ENCODE data around the gene HPF1.
"Not testable (repeated sequence)": the region's sequence is repeated elsewhere in the genome, so short reads cannot be mapped to it uniquely, and the experiment has no call there.

Gene HPF1

DNA sequence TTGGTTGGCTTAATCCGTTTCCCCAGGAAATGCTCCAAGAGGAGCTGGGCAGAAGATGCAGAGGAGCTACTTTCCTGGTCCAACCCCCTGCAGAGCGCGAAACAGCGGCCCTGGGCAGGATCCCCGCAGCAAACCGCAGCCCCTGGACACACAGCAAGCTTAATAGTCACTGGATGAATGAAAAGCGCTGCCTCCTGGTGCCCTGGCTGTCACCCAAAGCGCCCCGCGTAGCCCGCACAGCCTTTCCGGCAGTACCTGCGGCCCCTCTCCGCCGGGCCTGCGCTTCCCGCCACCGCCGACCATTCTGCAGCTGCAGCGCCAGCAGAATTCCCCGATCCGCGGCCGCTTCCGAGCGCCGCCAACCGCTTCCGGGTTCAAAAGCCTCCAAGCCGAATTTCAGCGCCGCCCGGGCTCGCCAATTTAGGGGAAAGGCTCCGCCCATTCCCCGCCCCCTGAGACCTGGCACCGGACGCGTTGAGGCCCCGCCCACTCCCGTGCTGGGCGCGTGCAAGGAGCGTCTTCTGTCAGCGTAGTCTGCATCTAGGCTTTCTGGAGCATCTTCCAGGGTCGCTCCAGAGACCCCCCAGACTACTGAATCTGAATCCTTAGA, at the start of gene HPF1:
Gene HPF1, minus strand, starts transcription at position 370 of the 610 bp plus-strand sequence. Its CDS starts 67 bp downstream, at position 303.
- DNase-seq: peak; percentile 81 to 86

- DNase-seq: not testable (repeated sequence)
Observed at GRCh38 chr4:169806770-169807169, 49.0 kb upstream of the HPF1 start.

- DNase-seq: no peak
Observed at GRCh38 chr4:169803413-169803812, 45.7 kb upstream of the HPF1 start.

- no peak for DNase-seq
Observed at GRCh38 chr4:169802873-169803272, 45.1 kb upstream of the HPF1 start.

DNA sequence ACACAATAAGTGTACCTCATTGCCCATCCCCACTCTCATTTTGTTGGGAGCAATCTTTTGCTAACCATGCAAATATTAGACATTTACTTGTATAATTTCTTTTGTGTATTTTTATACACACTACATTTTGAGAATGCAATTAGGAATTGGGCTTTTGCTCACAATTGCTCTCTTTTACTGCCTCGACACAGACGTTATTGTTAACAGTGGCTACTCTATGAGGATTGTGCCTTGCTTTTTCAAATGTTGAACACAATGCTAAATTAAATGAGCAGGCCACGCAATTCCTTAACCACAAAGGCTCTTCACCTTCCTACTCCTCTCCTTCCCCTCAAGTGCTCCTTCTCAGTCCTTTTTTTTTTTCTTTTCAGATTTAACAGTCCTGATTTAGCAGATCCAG, 42.8 kb upstream of the HPF1 start:
- DNase-seq: peak; percentile 4 to 72

DNA sequence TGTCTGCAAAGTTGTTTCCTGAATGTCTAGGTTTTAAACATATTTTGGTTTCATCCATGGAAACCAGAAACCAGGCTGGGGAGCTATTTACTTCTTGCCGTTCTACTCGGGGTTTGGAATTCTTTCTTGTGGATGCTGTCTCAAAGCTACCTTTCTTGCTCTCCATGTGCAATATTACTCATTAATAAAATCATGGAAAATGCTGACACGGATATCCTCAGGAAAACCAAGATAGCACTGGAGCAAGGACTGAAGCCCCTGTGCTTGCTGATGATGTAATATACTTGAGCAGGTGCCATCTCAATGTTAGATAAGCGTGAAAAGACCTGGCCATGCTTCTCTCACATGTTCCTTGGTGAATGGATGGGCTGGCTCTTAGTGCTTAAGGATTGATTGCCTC, 41.5 kb upstream of the HPF1 start:
- DNase-seq: no peak

DNA sequence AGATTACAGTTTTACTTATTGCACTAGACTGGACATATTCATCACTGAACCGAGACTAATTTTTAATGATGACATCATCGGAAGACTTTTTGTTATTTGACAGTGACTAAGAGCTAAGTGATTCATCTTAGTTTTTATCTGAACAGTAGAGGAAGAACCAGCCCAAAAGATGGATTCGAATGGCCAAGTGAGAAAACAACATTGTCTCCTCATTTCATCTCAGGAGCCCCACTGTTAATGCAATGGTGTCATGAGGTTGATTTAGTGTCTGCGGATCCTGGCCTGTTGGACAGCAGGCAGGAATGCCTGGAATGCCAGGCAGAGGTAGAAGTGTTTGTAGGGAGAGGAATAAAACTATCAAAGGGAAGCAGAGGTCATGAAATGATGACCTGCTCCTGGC, 37.8 kb upstream of the HPF1 start:
- no peak for DNase-seq

GRCh38 chr4:169791527-169792156, 33.9 kb upstream of the HPF1 start:
- DNase-seq: peak; percentile 66 to 75

DNA sequence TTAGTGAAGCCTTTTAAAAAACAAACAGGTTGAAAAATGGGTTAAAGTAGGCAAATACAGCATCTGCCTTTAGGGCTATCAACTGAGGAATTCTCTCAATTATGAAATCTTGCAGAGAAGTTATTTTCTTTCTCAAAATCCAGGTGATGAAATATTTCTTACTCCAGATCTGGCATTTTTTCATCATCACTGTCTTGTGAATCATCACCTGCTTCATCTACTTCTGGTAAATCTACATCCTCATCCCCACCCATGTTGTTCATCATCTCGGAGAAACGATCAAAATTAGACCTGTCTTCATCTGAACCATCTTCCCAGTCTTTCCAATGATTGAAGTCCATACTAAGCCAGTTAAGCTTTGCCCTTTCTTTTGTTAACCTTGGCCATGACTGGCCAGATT, 33.3 kb upstream of the HPF1 start:
- no peak for DNase-seq

GRCh38 chr4:169774466-169775445, 17.0 kb upstream of the HPF1 start:
- no peak for DNase-seq

- peak; percentile 5 to 41 for DNase-seq
Observed at GRCh38 chr4:169773889-169774288, 16.1 kb upstream of the HPF1 start.

DNA sequence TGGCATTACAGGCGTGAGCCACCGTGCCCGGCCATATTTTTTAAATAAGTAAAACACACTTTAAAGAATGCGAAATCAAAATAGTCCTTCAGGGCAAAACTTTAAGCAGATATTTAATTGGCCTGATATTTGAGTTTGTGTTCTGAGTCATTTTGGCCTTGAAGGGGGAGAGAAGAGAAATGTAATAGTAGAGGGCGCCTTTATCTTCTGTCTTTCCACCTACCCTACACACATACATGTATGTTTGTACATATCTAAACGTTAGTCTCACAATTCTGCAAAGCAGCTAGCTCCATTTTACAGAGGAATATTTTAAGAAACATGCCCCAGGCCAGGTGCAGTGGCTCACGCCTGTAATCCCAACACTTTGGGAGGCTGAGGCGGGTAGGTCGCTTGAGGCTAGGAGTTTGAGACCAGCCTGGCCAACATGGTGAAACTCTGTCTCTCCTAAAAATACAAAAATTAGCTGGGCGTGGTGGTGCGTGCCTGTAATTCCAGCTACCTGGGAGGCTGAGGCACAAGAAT, 13.9 kb upstream of the HPF1 start:
- DNase-seq: not testable (repeated sequence)

DNA sequence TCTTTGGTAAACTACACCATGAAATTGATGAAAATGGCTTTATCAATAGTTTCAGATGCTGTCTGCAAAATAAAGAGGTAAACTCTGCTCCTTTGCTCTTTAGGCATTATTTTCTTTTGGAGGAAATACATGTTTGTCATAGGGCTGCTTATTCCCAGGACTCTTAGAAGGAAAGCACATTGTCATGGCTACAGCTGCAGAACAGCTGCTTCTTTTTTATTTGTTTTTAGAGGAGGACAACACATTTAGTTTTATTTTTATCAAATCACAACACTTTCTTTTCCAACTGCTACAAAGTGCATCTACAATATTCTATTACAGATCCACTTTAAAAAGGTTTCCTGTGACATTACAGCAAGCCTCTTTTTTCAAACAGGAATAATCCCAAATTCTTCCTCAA, 12.7 kb upstream of the HPF1 start:
- no peak for DNase-seq

DNA sequence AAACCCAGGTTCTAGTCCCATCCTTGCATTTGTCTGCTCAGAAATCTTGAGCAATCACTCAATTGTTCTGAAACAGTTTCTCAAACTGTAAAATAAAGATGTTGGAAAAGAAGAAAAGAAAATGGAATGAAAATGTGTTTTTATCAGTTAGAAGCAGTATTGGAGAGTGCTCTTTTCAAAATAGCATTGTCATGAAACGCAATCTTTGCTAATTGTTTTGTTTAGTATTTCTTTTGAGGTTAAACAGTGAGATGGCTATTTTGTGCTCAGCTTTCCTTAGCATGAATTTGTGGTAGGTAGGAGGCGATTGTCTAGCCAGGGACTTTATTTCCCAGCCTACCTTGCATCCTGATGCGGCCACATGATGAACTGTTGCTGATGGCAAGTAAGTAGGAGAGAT, 10.6 kb upstream of the HPF1 start:
- no peak for DNase-seq

GRCh38 chr4:169766741-169767140, 9.0 kb upstream of the HPF1 start:
- no peak for DNase-seq

DNA sequence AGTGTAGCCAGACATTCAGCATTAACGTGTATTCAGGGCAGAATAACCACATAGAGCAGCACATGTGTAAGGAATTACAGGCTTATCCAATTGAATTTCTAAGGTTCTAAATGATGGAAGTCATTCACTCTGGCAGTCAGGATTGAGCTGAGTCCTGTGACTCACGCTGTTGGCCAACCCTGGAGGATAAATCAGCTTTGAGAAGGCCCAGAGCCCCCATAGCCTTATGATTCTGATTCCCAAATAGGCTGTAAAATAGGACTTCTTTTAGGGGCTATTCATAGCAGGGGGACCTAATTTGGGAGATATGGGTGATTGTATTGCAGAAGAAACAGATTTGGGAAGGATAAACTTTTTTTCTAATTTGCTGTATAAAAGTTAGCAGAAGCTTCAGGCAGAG, 8.1 kb upstream of the HPF1 start:
- DNase-seq: no peak

GRCh38 chr4:169761846-169762245, 4.1 kb upstream of the HPF1 start:
- no peak for DNase-seq

GRCh38 chr4:169758401-169758962, 738 bp upstream of the HPF1 start:
- no peak for DNase-seq

DNA sequence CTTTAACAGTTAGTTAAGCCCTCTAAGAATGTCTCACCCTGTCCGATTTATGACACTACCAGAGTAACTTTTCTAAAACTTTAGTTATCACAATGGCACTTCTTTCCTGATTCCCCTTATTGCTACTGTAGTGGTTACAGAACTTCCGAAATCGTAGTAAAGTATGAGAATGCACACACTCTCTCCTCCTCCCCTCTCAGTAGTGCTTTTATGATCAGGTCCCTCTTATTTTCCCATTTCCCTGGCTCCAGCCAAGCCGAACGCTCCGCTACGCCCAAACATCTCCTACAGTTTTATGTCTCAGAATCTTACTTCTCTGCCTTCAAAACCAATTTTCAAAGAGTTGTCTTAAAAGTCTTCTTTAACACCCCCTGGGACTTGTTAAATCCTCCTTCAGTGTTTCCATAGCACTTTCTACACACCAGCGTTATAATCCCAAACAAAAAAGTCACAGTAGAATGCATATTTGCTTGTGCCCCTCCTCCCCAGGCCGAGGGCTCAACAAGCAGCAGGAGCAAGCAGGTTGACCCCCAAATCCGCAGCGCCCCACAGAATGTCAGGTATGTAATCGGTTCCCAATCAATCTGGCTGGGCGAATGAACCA, 671 bp downstream of the HPF1 start:
- DNase-seq: no peak

- DNase-seq: no peak
Observed at GRCh38 chr4:169745291-169745690, 12.5 kb downstream of the HPF1 start.

DNA sequence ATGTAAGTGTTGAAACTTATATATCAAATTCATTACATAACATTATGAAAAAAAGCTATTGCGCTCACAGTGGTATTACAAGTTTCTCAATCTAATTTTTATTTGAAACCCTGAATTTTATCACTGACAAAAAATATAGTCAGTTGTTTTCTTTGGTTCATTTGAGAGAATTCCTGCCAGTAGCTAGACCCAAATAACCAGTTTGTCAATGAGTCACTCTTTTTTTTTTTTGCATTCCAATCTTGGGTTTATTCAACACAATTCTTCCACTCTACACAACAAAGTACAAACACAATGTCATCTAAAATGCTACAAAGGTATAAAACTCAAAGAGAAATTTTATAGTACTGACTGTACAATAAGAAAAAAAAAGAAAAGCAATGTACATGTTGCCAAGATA, 13.1 kb downstream of the HPF1 start:
- DNase-seq: no peak

DNA sequence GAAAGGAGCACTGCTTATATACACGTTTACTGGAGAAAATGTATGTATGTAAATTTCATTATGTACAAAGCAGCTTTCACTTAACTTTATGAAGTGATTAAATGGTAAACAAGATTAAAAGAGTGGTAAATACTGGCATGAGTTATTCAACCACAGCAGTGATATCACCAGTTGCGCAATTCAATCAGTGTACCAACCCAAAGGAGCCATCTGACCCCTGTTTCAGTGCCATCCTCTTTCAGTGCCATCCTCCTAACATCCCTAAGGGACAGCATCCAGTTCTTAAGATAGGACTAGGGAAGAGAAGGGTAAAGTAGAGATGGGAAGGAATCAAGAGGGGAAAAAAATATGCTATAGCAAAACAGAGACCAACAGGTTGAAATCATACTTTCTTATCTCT, 16.2 kb downstream of the HPF1 start:
- no peak for DNase-seq

DNA sequence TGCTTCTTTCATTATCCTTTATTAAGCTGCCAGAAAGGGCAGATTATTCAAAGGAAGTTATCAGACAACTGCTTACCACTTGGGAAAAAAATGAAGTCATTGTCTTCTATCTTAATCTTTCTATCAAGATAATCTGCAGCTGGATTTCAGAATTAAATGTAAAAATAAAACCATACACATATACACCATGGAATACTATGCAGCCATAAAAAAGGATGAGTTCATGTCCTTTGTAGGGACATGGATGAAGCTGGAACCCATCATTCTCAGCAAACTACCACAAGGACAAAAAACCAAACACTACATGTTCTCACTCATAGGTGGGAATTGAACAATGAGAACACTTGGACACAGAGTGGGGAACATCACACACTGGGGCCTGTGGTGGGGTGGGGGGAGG, 19.1 kb downstream of the HPF1 start:
- DNase-seq: not testable (repeated sequence)

Measured in hippocampal formation (tissue), 2 donors.